Spleen (tissue), 7 donors: ENCODE measurements around the gene RHEX.

Source experiments
- CTCF ChIP-seq, 11 experiments: fragments of 200-600 bp in 7 of 11; fragments of 450-650 bp in 4 of 11; sonication (generic) in 4 of 11; IDR thresholded peaks in 8 of 11; conservative IDR thresholded peaks in 3 of 11; 1 replicate in 7 of 11; 2 replicates in 4 of 11; pipeline versions ENCODE4 v1.4.0 to v1.8.0; 2016 to 2021; ENCODE audit warnings: antibody characterized with exemption in 11 of 11, inconsistent platforms in 4 of 11, mild to moderate bottlenecking in 1 of 11
- POLR2A ChIP-seq, 3 donors: fragments of 450-650 bp; IDR thresholded peaks; one replicate each; pipeline ENCODE4 v1.5.1; 2017; ENCODE audit warnings: antibody characterized with exemption in 3 of 3, mild to moderate bottlenecking in 1 of 3
- POLR2AphosphoS5 ChIP-seq, 3 donors: sonication (generic); formaldehyde crosslinking; IDR thresholded peaks; one replicate each; pipeline ENCODE4 v1.5.1; 2017; ENCODE audit warnings: antibody characterized with exemption in 3 of 3
- donor health status: DM: no; HTN: no; CAD: no; lungs with moderate emphysema.
- donor health status: DM: no; HTN: no; CAD: no.
- donor health status: DM: no; HTN: no; CAD: no.

DNA sequence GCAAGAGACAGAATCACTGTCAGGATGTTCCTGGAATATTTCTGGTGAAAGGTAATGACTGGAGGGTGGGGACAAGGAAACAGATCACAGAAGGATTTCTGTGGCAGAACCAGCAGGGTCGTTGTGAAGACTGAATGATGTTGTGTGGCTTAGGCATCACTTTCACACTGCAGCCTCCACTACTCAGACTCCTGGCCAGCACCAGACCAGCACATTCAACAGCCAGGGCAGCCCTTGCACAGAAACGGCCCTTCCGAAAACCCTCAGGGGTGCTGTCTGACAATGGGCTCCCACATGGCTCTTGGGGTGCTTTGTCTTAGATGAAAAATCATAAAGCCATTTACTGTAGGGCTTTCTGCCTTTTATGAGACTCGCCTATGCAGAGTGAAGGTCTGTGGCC is 46.0 kb upstream of the RHEX start:
- TF ChIP-seq POLR2A (IDR thresholded peaks at IDR 0.05), result no peak
- TF ChIP-seq CTCF (IDR thresholded peaks at IDR 0.05 in 8 of 11, conservative IDR thresholded peaks at IDR 0.05 in 3 of 11), result no peak
- TF ChIP-seq POLR2AphosphoS5 (IDR thresholded peaks at IDR 0.05), result no peak
